GM13976 (cell line): ENCODE results near the gene VOPP1.

Experiments
- DNase-seq: peaks from one replicate; pipeline ENCODE4 v3.0.0; 2012; ENCODE audit warnings: low spot score
- CTCF ChIP-seq: IDR thresholded peaks from 2 replicates; pipeline ENCODE4 v1.5.1; 2012; ENCODE audit warnings: borderline replicate concordance, mild to moderate bottlenecking; ENCODE audit not compliant: insufficient read depth; ENCODE audit errors: extremely low read depth, missing control alignments, control extremely low read depth
- in situ Hi-C: fragments of 300-500 bp; cut with MboI; formaldehyde crosslinking; loops from one replicate; pipeline ENCODE4 v1.12.0; 2022; ENCODE audit warnings: low sequenced_read_pairs, mixed read lengths, inconsistent platforms; ENCODE audit not compliant: unreplicated experiment

Gene VOPP1

DNA sequence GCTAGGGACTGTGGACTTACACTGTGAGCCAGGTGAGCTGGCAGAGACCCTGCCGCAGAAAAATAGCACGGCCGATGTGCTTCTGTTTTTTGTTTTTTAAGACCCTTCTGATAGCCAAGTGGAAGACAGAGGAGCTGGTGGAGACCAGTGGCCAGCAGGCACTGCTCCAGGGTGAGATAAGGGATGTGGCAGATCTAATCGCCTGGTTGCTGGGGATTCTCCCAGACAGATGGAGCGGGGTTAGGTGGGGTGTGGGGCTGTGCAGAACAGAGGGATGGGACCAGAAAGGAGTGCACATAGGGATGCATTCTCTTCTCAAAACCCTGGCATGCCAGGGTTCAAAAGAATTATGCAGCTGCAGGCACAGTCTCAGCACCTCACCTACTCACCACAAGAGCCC, 82.2 kb downstream of the VOPP1 start:
- TF ChIP-seq CTCF: no peak
- in situ Hi-C loops: no loop called here
- no peak for DNase-seq

- in situ Hi-C loops: no loop called here
- no peak for TF ChIP-seq CTCF
- DNase-seq: no peak
Observed at GRCh38 chr7:55489552-55489951, 82.8 kb downstream of the VOPP1 start.

DNA sequence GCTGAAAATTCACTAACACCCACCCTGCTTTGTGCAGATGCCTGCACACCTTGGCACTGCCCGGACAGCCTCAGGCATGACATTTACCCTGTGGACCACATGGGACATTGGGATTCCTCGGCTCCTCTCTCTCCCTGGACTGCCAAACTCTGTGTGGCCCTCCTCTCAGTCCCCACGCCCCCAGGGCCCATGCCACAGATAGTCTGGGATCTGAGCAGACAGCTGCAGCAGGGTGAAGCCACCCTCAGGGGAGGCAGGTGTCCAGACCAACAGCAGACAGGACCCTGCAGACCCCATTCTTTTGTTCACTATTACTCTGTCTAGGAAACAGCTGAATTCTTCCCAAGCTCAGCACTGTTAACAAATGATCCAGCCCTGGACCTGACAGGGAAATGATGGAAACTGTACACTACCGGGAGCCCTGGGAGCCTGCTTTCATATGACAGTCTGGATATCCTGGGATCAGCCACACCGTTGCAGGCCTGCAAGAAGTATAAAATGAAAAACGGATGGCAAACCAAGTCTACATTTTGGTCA, 83.4 kb downstream of the VOPP1 start:
- in situ Hi-C loops: no loop called here
- TF ChIP-seq CTCF: no peak
- no peak for DNase-seq

- no peak for TF ChIP-seq CTCF
- no peak for DNase-seq
- in situ Hi-C loops: no loop called here
Observed at GRCh38 chr7:55488216-55488615, 84.1 kb downstream of the VOPP1 start.

DNA sequence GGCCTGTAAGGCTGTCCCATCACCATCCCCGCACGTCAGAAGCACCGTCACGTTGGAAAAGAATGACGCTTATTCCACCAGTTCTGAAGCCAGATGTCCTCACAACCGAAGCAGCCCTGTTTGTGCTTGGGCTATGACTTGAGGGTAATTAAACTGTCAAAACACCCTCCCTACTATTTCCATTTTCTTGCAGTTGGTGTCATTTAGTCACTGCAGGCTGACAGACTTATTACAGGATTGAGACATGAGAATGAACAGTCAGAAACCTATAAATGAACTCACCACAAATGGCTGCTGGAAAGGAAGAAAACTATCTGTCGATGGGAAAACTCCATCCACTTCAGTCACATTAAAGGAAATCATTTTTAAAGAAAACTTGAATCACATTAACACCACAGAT, 85.3 kb downstream of the VOPP1 start:
- in situ Hi-C loops: no loop called here
- DNase-seq: no peak
- no peak for TF ChIP-seq CTCF

GRCh38 chr7:55486192-55486590, 86.1 kb downstream of the VOPP1 start:
- DNase-seq: no peak
- in situ Hi-C loops: no loop called here
- no peak for TF ChIP-seq CTCF
